ENCODE measurements around the gene FGG.

DNA sequence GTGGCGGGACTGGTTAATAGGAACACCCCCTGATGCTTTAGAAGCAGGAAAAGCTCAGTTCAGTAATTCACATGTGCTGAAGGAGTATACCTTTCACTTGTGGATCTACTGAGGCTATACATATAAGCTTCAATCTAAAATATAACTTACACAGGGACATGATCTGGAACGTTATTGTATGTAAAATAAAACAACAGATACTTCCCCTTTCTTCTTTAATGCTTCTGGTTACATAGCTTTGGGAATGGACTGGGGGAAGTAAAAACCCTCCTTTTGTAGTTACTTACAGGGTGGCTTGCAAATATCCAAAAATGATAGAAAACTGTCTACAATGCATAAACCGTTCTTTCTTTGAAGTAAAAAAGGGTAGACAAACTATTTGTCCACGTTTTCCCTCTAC lies 1.9 kb downstream of the FGG start:
- no peak for TF ChIP-seq ZNF616 (CRISPR knock-in tag; IDR thresholded peaks at IDR 0.05; ENCODE audit: low read depth)
- TF ChIP-seq, protein P1, sequence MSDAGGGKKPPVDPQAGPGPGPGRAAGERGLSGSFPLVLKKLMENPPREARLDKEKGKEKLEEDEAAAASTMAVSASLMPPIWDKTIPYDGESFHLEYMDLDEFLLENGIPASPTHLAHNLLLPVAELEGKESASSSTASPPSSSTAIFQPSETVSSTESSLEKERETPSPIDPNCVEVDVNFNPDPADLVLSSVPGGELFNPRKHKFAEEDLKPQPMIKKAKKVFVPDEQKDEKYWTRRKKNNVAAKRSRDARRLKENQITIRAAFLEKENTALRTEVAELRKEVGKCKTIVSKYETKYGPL (CRISPR knock-in tag; IDR thresholded peaks at IDR 0.05): no peak
- TF ChIP-seq, protein P2, sequence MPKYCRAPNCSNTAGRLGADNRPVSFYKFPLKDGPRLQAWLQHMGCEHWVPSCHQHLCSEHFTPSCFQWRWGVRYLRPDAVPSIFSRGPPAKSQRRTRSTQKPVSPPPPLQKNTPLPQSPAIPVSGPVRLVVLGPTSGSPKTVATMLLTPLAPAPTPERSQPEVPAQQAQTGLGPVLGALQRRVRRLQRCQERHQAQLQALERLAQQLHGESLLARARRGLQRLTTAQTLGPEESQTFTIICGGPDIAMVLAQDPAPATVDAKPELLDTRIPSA (CRISPR knock-in tag; IDR thresholded peaks at IDR 0.05; ENCODE audit: borderline replicate concordance): no peak
- no peak for TF ChIP-seq ZBTB1 (CRISPR knock-in tag; IDR thresholded peaks at IDR 0.05; ENCODE audit: borderline replicate concordance)
- no peak for TF ChIP-seq PHF21A (CRISPR knock-in tag; IDR thresholded peaks at IDR 0.05)
- TF ChIP-seq, protein P3, sequence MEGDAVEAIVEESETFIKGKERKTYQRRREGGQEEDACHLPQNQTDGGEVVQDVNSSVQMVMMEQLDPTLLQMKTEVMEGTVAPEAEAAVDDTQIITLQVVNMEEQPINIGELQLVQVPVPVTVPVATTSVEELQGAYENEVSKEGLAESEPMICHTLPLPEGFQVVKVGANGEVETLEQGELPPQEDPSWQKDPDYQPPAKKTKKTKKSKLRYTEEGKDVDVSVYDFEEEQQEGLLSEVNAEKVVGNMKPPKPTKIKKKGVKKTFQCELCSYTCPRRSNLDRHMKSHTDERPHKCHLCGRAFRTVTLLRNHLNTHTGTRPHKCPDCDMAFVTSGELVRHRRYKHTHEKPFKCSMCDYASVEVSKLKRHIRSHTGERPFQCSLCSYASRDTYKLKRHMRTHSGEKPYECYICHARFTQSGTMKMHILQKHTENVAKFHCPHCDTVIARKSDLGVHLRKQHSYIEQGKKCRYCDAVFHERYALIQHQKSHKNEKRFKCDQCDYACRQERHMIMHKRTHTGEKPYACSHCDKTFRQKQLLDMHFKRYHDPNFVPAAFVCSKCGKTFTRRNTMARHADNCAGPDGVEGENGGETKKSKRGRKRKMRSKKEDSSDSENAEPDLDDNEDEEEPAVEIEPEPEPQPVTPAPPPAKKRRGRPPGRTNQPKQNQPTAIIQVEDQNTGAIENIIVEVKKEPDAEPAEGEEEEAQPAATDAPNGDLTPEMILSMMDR (CRISPR knock-in tag; IDR thresholded peaks at IDR 0.05): no peak
- TF ChIP-seq JUND (CRISPR knock-in tag; IDR thresholded peaks at IDR 0.05): no peak
- TF ChIP-seq, protein P4, sequence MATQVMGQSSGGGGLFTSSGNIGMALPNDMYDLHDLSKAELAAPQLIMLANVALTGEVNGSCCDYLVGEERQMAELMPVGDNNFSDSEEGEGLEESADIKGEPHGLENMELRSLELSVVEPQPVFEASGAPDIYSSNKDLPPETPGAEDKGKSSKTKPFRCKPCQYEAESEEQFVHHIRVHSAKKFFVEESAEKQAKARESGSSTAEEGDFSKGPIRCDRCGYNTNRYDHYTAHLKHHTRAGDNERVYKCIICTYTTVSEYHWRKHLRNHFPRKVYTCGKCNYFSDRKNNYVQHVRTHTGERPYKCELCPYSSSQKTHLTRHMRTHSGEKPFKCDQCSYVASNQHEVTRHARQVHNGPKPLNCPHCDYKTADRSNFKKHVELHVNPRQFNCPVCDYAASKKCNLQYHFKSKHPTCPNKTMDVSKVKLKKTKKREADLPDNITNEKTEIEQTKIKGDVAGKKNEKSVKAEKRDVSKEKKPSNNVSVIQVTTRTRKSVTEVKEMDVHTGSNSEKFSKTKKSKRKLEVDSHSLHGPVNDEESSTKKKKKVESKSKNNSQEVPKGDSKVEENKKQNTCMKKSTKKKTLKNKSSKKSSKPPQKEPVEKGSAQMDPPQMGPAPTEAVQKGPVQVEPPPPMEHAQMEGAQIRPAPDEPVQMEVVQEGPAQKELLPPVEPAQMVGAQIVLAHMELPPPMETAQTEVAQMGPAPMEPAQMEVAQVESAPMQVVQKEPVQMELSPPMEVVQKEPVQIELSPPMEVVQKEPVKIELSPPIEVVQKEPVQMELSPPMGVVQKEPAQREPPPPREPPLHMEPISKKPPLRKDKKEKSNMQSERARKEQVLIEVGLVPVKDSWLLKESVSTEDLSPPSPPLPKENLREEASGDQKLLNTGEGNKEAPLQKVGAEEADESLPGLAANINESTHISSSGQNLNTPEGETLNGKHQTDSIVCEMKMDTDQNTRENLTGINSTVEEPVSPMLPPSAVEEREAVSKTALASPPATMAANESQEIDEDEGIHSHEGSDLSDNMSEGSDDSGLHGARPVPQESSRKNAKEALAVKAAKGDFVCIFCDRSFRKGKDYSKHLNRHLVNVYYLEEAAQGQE (IDR thresholded peaks at IDR 0.05; ENCODE audit: borderline replicate concordance in 1 of 2, low read depth in 1 of 2, low read length in 2 of 2): no peak

All from HepG2 (cell line).